ENCODE measurements around the gene CDYL2.
A peak's percentile ranks its signal among the peaks of the same experiment; 100 is the strongest.

DNA sequence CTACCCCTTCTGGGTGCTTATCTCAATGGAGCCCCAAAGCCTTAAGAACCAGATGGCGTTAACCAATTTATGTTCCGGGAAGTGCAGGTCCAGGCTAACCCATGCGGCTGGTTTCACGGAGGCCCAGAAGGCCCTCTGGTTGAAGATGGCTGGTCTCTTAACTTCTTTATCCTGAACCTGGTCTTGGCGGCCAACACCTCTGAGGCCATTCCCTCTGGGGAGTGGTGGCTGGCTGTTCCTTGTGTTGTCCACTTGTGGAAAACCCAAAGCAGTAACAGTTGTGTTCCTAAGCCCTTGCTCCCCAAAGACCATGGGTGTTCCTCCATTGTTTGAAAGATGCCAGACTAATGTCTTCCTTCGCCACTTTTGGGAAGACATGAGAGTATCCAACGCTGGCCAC is 1.5 kb downstream of the CDYL2 start:
- TF ChIP-seq POLR2A (IDR thresholded peaks at IDR 0.05; ENCODE audit: low read depth, low read length): 0 out of 2 replicates have a peak, but pooled peaks have one; percentile 6
- 0 out of 2 replicates have a peak, but pooled peaks have one; percentile 3 for TF ChIP-seq POLR2AphosphoS5 (IDR thresholded peaks at IDR 0.05; ENCODE audit: low read depth, low read length)
- TF ChIP-seq TAF1 (IDR thresholded peaks at IDR 0.05; ENCODE audit: borderline replicate concordance, low read depth, low read length): no peak
